ENCODE data around the gene CEL. TPM values are rescaled to one million over a fixed set of nuclear protein-coding genes. Genes with fewer than 3 reads are reported as not detected.

CEL gene
- total and polyA plus RNA-seq, 2 donors from 2014 or later: 1.0 to 16.7 TPM

GRCh38 chr9:133055788-133056420, 5.9 kb upstream of the CEL start:
- FAIRE-seq (no peak), DNase-seq (peak in 1 of 5 donors; percentile 37)
- Histone ChIP-seq H3K9me3 (ENCODE audit: control insufficient read depth in 2 of 3, insufficient read depth in 1 of 3, low read length in 3 of 3) (no peaks in the 10 kb centered on the region), H3K4me3 (ENCODE audit: low read length in 3 of 3) (no peak overlapping the region), H3K4me1 (ENCODE audit: control insufficient read depth in 2 of 3, insufficient read depth in 2 of 3, low read depth in 1 of 3, low read length in 3 of 3) (no peaks in the 10 kb centered on the region), H3K27ac (ENCODE audit: low read depth in 2 of 2, low read length in 2 of 2) (no peak overlapping the region), H3K9ac (ENCODE audit: low read length in 3 of 3) (no peak overlapping the region), H3K36me3 (ENCODE audit: control insufficient read depth in 2 of 3, insufficient read depth in 3 of 3, low read length in 3 of 3) (peaks cover 0 to 41% (median 21%) of the 10 kb centered on the region in 3 donors), H3K27me3 (ENCODE audit: control insufficient read depth, insufficient read depth, low read length) (no peaks in the 10 kb centered on the region)
- TF ChIP-seq CTCF (IDR thresholded peaks at IDR 0.05; ENCODE audit: borderline replicate concordance, extremely low read depth, insufficient read depth): no peak
- intact Hi-C loops (cut with DNase I): no loop called here

- intact Hi-C loops (cut with DNase I): no loop called here
- no peak for TF ChIP-seq CTCF (IDR thresholded peaks at IDR 0.05; ENCODE audit: borderline replicate concordance, extremely low read depth, insufficient read depth)
- Histone ChIP-seq H3K27me3 (ENCODE audit: control insufficient read depth, insufficient read depth, low read length) (no peaks in the 10 kb centered on the region), H3K4me3 (ENCODE audit: low read length in 3 of 3) (no peak overlapping the region), H3K4me1 (ENCODE audit: control insufficient read depth in 2 of 3, insufficient read depth in 2 of 3, low read depth in 1 of 3, low read length in 3 of 3) (no peaks in the 10 kb centered on the region), H3K36me3 (ENCODE audit: control insufficient read depth in 2 of 3, insufficient read depth in 3 of 3, low read length in 3 of 3) (peaks cover 0 to 36% (median 16%) of the 10 kb centered on the region in 3 donors), H3K9ac (ENCODE audit: low read length in 3 of 3) (no peak overlapping the region), H3K9me3 (ENCODE audit: control insufficient read depth in 2 of 3, insufficient read depth in 1 of 3, low read length in 3 of 3) (no peaks in the 10 kb centered on the region), H3K27ac (ENCODE audit: low read depth in 2 of 2, low read length in 2 of 2) (no peak overlapping the region)
- DNase-seq (peak in 1 of 5 donors; percentile 43), FAIRE-seq (no peak)
Observed at GRCh38 chr9:133056533-133056932, 5.2 kb upstream of the CEL start.

GRCh38 chr9:133057006-133057405, 4.8 kb upstream of the CEL start:
- no peak overlapping the region for H3K27ac ChIP-seq (ENCODE audit: low read depth in 2 of 2, low read length in 2 of 2)
- no peak for FAIRE-seq
- no peak for TF ChIP-seq CTCF (IDR thresholded peaks at IDR 0.05; ENCODE audit: borderline replicate concordance, extremely low read depth, insufficient read depth)
- H3K9me3 ChIP-seq (ENCODE audit: control insufficient read depth in 2 of 3, insufficient read depth in 1 of 3, low read length in 3 of 3): no peaks in the 10 kb centered on the region
- no peak overlapping the region for H3K9ac ChIP-seq (ENCODE audit: low read length in 3 of 3)
- no peaks in the 10 kb centered on the region for H3K27me3 ChIP-seq (ENCODE audit: control insufficient read depth, insufficient read depth, low read length)
- peak in 1 of 5 donors; percentile 64 for DNase-seq
- no peak overlapping the region for H3K4me3 ChIP-seq (ENCODE audit: low read length in 3 of 3)
- intact Hi-C loops (cut with DNase I): no loop called here
- no peaks in the 10 kb centered on the region for H3K4me1 ChIP-seq (ENCODE audit: control insufficient read depth in 2 of 3, insufficient read depth in 2 of 3, low read depth in 1 of 3, low read length in 3 of 3)
- peaks cover 0 to 33% (median 12%) of the 10 kb centered on the region in 3 donors for H3K36me3 ChIP-seq (ENCODE audit: control insufficient read depth in 2 of 3, insufficient read depth in 3 of 3, low read length in 3 of 3)
